Panc1 (cell line): ENCODE measurements around the gene ENTPD6. TPM values are rescaled to one million over a fixed set of nuclear protein-coding genes. Genes with fewer than 3 reads are reported as not detected.

Experiments used
- ATAC-seq: fragments of 200-7000 bp; cut with Tn5 transposase; 2 replicates; pipeline ENCODE4 v1.9.1; 2020; ENCODE audit warnings: mild to moderate bottlenecking, moderate library complexity
- BruUV-seq: library from RNA; stranded (reverse); fragments of 400-500 nt; replicated peaks from 2 replicates; lab custom pipeline; 2021; lab: Mats Ljungman, UMichigan
- CTCF ChIA-PET: fragments of 300-600 bp; sonication (Branson Sonifier 250); formaldehyde crosslinking; loops from one replicate; lab custom pipeline; 2022; ENCODE audit warnings: antibody characterized with exemption; lab: Charles Lee
- POLR2A ChIA-PET: fragments of 300-600 bp; sonication (Branson Sonifier 250); formaldehyde crosslinking; loops from one replicate; lab custom pipeline; 2022; ENCODE audit warnings: antibody characterized with exemption; lab: Charles Lee
- DNase-seq: peaks from one replicate; pipeline ENCODE4 v3.0.0-alpha.2; 2010; ENCODE audit warnings: low read depth, low spot score
- H3K27ac ChIP-seq: 2 replicates; pipeline ENCODE4 v1.5.1; 2011; ENCODE audit warnings: mild to moderate bottlenecking, low read length, inconsistent platforms
- H3K27me3 ChIP-seq: fragments of 200-500 bp; sonication (Bioruptor generic); 2 replicates; pipeline ENCODE4 v1.6.0; 2014; ENCODE audit warnings: low read length, inconsistent platforms; ENCODE audit not compliant: control insufficient read depth, insufficient read depth
- H3K36me3 ChIP-seq: fragments of 200-500 bp; sonication (Bioruptor generic); 2 replicates; pipeline ENCODE4 v1.5.1; 2014; ENCODE audit warnings: inconsistent platforms, mild to moderate bottlenecking, low read length, moderate library complexity; ENCODE audit not compliant: control insufficient read depth, insufficient read depth
- H3K4me1 ChIP-seq: 2 replicates; pipeline ENCODE4 v1.5.1; 2011; ENCODE audit warnings: inconsistent platforms, mild to moderate bottlenecking, low read length, moderate library complexity; ENCODE audit not compliant: control insufficient read depth, insufficient read depth
- H3K4me3 ChIP-seq, 2 experiments: 2 replicates each; pipeline ENCODE4 v1.5.1; 2011 to 2012; ENCODE audit warnings: low read depth in 2 of 2, low read length in 2 of 2, mild to moderate bottlenecking in 2 of 2, inconsistent platforms in 1 of 2, moderate library complexity in 1 of 2
- H3K9me3 ChIP-seq: fragments of 200-500 bp; sonication (Bioruptor generic); 2 replicates; pipeline ENCODE4 v1.5.1; 2014; ENCODE audit warnings: low read depth, mild to moderate bottlenecking, inconsistent platforms, low read length, moderate library complexity; ENCODE audit not compliant: control insufficient read depth, insufficient read depth
- POLR2AphosphoS5 ChIP-seq: IDR thresholded peaks from 2 replicates; pipeline ENCODE4 v1.6.1; 2012; ENCODE audit warnings: mild to moderate bottlenecking, low read depth, low read length, moderate library complexity
- SIN3A ChIP-seq: IDR thresholded peaks from 2 replicates; pipeline ENCODE4 v1.6.1; 2012; ENCODE audit warnings: low read depth, mild to moderate bottlenecking, low read length, moderate library complexity, borderline replicate concordance; ENCODE audit not compliant: insufficient read depth
- TCF7L2 ChIP-seq: IDR thresholded peaks from 2 replicates; pipeline ENCODE4 v1.6.1; 2011; ENCODE audit warnings: mild to moderate bottlenecking, low read depth, low read length, inconsistent platforms
- in situ Hi-C: cut with HindIII; loops from 2 replicates; pipeline ENCODE4 v1.10.0; 2016; ENCODE audit warnings: low sequenced_read_pairs, low pct_unique_long_range_greater_than_20kb
- intact Hi-C: fragments of 100-400 bp; cut with micrococcal nuclease; formaldehyde crosslinking; loops from one replicate; pipeline ENCODE4 v1.10.0; 2022; ENCODE audit not compliant: unreplicated experiment
- total RNA-seq: library from RNA; stranded (reverse); gene quantifications from one replicate; pipeline ENCODE4 v1.2.1, GENCODE V29; 2021; ENCODE audit not compliant: unreplicated experiment
- TF ChIP-seq, protein P1 (sequence below), 2 experiments: IDR thresholded peaks; 2 replicates each; pipeline ENCODE4 v1.6.1; 2011 to 2012; ENCODE audit warnings: low read depth in 2 of 2, control low read depth in 1 of 2, low read length in 1 of 2, mild to moderate bottlenecking in 1 of 2, moderate library complexity in 1 of 2; ENCODE audit not compliant: insufficient read depth in 1 of 2
- TF ChIP-seq, protein P2 (sequence below): fragments of 450-650 bp; IDR thresholded peaks from 2 replicates; pipeline ENCODE4 v1.5.1; 2017; ENCODE audit warnings: mild to moderate bottlenecking

The ENTPD6 gene
- total RNA-seq, 1 experiment from 2014 or later: 108 TPM

DNA sequence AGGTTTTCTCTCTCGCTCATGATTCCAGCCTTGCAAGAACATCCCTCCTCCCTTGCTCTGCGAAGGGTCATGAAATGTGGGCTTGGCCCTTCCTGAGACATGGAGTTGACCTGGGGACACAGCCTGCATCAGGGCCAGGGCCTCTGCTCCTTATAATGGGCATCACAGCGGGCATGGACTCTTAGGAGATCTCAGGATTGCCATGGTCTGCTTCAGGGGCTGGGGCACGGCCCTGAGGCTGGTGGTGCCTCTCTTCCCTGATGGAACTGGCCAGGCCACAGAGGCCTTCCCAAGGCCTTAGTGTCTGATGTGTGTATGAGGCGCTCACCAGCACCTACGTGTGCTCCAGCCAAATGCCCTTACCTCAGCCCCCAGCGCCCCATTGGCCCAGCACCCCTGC, 23.9 kb downstream of the ENTPD6 start:
- no peaks in the 10 kb centered on the region for H3K9me3 ChIP-seq
- no peak overlapping the region for H3K27ac ChIP-seq
- H3K4me1 ChIP-seq: peaks cover 26% of the 10 kb centered on the region
- no TSS peak for BruUV-seq
- no peaks in the 10 kb centered on the region for H3K27me3 ChIP-seq
- TF ChIP-seq, protein P1, sequence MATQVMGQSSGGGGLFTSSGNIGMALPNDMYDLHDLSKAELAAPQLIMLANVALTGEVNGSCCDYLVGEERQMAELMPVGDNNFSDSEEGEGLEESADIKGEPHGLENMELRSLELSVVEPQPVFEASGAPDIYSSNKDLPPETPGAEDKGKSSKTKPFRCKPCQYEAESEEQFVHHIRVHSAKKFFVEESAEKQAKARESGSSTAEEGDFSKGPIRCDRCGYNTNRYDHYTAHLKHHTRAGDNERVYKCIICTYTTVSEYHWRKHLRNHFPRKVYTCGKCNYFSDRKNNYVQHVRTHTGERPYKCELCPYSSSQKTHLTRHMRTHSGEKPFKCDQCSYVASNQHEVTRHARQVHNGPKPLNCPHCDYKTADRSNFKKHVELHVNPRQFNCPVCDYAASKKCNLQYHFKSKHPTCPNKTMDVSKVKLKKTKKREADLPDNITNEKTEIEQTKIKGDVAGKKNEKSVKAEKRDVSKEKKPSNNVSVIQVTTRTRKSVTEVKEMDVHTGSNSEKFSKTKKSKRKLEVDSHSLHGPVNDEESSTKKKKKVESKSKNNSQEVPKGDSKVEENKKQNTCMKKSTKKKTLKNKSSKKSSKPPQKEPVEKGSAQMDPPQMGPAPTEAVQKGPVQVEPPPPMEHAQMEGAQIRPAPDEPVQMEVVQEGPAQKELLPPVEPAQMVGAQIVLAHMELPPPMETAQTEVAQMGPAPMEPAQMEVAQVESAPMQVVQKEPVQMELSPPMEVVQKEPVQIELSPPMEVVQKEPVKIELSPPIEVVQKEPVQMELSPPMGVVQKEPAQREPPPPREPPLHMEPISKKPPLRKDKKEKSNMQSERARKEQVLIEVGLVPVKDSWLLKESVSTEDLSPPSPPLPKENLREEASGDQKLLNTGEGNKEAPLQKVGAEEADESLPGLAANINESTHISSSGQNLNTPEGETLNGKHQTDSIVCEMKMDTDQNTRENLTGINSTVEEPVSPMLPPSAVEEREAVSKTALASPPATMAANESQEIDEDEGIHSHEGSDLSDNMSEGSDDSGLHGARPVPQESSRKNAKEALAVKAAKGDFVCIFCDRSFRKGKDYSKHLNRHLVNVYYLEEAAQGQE (IDR thresholded peaks at IDR 0.05; ENCODE audit: insufficient read depth in 1 of 2, low read depth in 2 of 2, low read length in 1 of 2): no peak
- no peak for TF ChIP-seq TCF7L2
- TF ChIP-seq SIN3A: no peak
- TF ChIP-seq, protein P2, sequence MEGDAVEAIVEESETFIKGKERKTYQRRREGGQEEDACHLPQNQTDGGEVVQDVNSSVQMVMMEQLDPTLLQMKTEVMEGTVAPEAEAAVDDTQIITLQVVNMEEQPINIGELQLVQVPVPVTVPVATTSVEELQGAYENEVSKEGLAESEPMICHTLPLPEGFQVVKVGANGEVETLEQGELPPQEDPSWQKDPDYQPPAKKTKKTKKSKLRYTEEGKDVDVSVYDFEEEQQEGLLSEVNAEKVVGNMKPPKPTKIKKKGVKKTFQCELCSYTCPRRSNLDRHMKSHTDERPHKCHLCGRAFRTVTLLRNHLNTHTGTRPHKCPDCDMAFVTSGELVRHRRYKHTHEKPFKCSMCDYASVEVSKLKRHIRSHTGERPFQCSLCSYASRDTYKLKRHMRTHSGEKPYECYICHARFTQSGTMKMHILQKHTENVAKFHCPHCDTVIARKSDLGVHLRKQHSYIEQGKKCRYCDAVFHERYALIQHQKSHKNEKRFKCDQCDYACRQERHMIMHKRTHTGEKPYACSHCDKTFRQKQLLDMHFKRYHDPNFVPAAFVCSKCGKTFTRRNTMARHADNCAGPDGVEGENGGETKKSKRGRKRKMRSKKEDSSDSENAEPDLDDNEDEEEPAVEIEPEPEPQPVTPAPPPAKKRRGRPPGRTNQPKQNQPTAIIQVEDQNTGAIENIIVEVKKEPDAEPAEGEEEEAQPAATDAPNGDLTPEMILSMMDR: no peak
- no peak for TF ChIP-seq POLR2AphosphoS5
- no peak for DNase-seq
- H3K36me3 ChIP-seq: peaks cover 6% of the 10 kb centered on the region; the same call in 1 of the 2 replicates
- in situ Hi-C loops (no loop called here), intact Hi-C loops (no loop called here)
- CTCF ChIA-PET: no interaction called here
- ATAC-seq: no peak
- POLR2A ChIA-PET: interaction anchor here (1.0 kb wide), 1 partner anchor 32 kb away, joined by 3 read pairs; no protein-coding TSS in a partner anchor
- no peak overlapping the region for H3K4me3 ChIP-seq

DNA sequence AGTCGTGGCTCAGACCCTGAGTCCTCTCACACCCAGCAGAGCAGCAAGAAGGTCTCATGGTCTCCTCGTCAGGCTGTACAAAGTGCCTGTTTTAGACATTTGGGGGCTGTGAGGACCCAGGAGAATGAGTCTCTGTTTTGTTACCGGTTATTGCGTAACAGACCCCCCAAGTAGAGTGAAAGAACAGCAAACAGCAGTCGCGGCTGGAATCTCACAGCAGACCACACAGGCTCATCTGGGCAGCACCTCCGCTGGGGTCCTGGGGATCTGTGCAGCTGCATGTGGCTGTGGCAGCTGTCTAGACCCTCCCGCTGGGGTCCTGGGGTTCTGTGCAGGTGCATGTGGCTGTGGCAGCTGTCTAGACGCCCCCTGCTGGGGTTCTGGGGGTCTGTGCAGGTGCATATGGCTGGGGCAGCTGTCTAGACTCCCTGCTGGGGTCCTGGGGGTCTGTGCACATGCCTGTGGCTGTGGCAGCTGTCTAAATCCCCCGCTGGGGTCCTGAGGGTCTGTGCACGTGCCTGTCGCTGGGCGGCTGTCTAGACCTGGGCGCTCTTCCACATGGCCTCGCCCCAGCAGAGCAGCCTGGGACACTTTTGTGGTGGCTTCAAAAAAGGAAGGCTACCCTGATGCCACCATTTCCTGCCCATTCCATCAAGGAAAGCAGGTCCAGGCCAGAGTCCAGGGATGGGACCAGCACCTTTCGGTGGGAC, 24.7 kb downstream of the ENTPD6 start:
- intact Hi-C loops (no loop called here), in situ Hi-C loops (no loop called here)
- peaks cover 4% of the 10 kb centered on the region; the same call in 1 of the 2 replicates for H3K36me3 ChIP-seq
- BruUV-seq: no TSS peak
- H3K27me3 ChIP-seq: no peaks in the 10 kb centered on the region
- DNase-seq (no peak), ATAC-seq (no peak)
- ChIA-PET CTCF (no interaction called here), POLR2A (no interaction called here)
- TF ChIP-seq, protein P1 (IDR thresholded peaks at IDR 0.05; ENCODE audit: insufficient read depth in 1 of 2, low read depth in 2 of 2, low read length in 1 of 2): no peak
- TF ChIP-seq TCF7L2: no peak
- no peak for TF ChIP-seq SIN3A
- TF ChIP-seq POLR2AphosphoS5: no peak
- TF ChIP-seq, protein P2: no peak
- H3K4me3 ChIP-seq: no peak overlapping the region
- H3K9me3 ChIP-seq: no peaks in the 10 kb centered on the region
- H3K27ac ChIP-seq: no peak overlapping the region
- peaks cover 33% of the 10 kb centered on the region for H3K4me1 ChIP-seq
